Type B pancreatic cell (in vitro differentiated cells): ENCODE results near the gene RELB. TPM values are rescaled to one million over a fixed set of nuclear protein-coding genes. Genes with fewer than 3 reads are reported as not detected.
A peak's percentile ranks its signal among the peaks of the same experiment; 100 is the strongest.

ENCODE experiments used
- DNase-seq: peaks from one replicate; pipeline ENCODE4 v3.0.0; 2021; ENCODE audit warnings: mixed read lengths; ENCODE audit not compliant: unreplicated experiment; ENCODE audit errors: extremely low spot score
- H3K27ac Mint-ChIP-seq: 2 replicates; pipeline ENCODE4 v1.8.0; 2021; ENCODE audit warnings: mild to moderate bottlenecking, mixed read lengths
- H3K27me3 Mint-ChIP-seq: 2 replicates; pipeline ENCODE4 v1.8.0; 2021; ENCODE audit warnings: mixed read lengths
- H3K36me3 Mint-ChIP-seq: 2 replicates; pipeline ENCODE4 v1.8.0; 2021; ENCODE audit warnings: mixed read lengths
- H3K4me1 Mint-ChIP-seq: one replicate; pipeline ENCODE4 v1.8.0; 2021; ENCODE audit warnings: mixed read lengths; ENCODE audit not compliant: unreplicated experiment
- H3K4me3 Mint-ChIP-seq: 2 replicates; pipeline ENCODE4 v1.8.0; 2021; ENCODE audit warnings: mild to moderate bottlenecking, mixed read lengths
- H3K9me3 Mint-ChIP-seq: 2 replicates; pipeline ENCODE4 v1.8.0; 2021; ENCODE audit warnings: mixed read lengths
- total RNA-seq: library from RNA; stranded (reverse); gene quantifications from 2 replicates; pipeline ENCODE4 v1.2.1, GENCODE V29; 2021; ENCODE audit warnings: low replicate concordance
- TF ChIP-seq, protein P1 (sequence below): fragments of 200-600 bp; sonication (generic); conservative IDR thresholded peaks from 2 replicates; pipeline ENCODE4 v1.5.0; 2021; ENCODE audit warnings: antibody characterized with exemption, mild to moderate bottlenecking

The RELB gene
- total RNA-seq, 1 donor from 2014 or later = 6.9 TPM

- peaks cover 6% of the 10 kb centered on the region for H3K36me3 Mint-ChIP-seq
- no peak overlapping the region for H3K4me3 Mint-ChIP-seq
- no peaks in the 10 kb centered on the region for H3K27me3 Mint-ChIP-seq
- DNase-seq = no peak
- TF ChIP-seq, protein P1, sequence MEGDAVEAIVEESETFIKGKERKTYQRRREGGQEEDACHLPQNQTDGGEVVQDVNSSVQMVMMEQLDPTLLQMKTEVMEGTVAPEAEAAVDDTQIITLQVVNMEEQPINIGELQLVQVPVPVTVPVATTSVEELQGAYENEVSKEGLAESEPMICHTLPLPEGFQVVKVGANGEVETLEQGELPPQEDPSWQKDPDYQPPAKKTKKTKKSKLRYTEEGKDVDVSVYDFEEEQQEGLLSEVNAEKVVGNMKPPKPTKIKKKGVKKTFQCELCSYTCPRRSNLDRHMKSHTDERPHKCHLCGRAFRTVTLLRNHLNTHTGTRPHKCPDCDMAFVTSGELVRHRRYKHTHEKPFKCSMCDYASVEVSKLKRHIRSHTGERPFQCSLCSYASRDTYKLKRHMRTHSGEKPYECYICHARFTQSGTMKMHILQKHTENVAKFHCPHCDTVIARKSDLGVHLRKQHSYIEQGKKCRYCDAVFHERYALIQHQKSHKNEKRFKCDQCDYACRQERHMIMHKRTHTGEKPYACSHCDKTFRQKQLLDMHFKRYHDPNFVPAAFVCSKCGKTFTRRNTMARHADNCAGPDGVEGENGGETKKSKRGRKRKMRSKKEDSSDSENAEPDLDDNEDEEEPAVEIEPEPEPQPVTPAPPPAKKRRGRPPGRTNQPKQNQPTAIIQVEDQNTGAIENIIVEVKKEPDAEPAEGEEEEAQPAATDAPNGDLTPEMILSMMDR = no peak
- no peak overlapping the region for H3K27ac Mint-ChIP-seq
- no peaks in the 10 kb centered on the region for H3K4me1 Mint-ChIP-seq
- no peaks in the 10 kb centered on the region for H3K9me3 Mint-ChIP-seq
These were observed 29.6 kb downstream of the RELB start for GRCh38 chr19:45030825-45031224.

DNA sequence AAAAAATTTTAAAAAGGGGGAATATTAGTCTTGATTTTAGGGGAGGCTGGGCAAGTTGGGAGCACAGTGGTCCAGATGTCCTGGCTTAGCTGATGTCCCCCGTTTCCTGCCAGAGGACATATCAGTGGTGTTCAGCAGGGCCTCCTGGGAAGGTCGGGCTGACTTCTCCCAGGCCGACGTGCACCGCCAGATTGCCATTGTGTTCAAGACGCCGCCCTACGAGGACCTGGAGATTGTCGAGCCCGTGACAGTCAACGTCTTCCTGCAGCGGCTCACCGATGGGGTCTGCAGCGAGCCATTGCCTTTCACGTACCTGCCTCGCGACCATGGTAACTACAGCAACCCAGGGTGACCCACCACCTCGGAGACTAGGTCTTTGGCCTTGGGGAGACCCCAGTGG lies 31.2 kb downstream of the RELB start:
- Mint-ChIP-seq H3K4me1 (no peaks in the 10 kb centered on the region), H3K36me3 (peaks cover 6% of the 10 kb centered on the region), H3K27me3 (no peaks in the 10 kb centered on the region), H3K9me3 (no peaks in the 10 kb centered on the region), H3K27ac (no peak overlapping the region), H3K4me3 (no peak overlapping the region)
- TF ChIP-seq, protein P1 = no peak
- DNase-seq = no peak

GRCh38 chr19:45035755-45036154 lies 34.5 kb downstream of the RELB start:
- no peaks in the 10 kb centered on the region for H3K9me3 Mint-ChIP-seq
- DNase-seq = no peak
- H3K36me3 Mint-ChIP-seq = peaks cover 12% of the 10 kb centered on the region
- H3K4me1 Mint-ChIP-seq = peaks cover 12% of the 10 kb centered on the region
- TF ChIP-seq, protein P1 = no peak
- no peaks in the 10 kb centered on the region for H3K27me3 Mint-ChIP-seq
- H3K27ac Mint-ChIP-seq = no peak overlapping the region
- no peak overlapping the region for H3K4me3 Mint-ChIP-seq

GRCh38 chr19:45037393-45038169 lies 36.3 kb downstream of the RELB start:
- peak overlapping the region; percentile 34 for H3K4me3 Mint-ChIP-seq

GRCh38 chr19:45038931-45039893 lies 37.9 kb downstream of the RELB start, which contains the start of gene CLASRP:
Gene CLASRP, plus strand, starts transcription at chr19:45039045. Its CDS starts 1,168 bp downstream, at chr19:45040213.
- peak; percentile 91 for DNase-seq
- peak within 1 kb of the TSS; percentile 97 for H3K27ac Mint-ChIP-seq
- TF ChIP-seq, protein P1 = no peak
- peaks cover 14% of the 10 kb centered on the region for H3K36me3 Mint-ChIP-seq
- H3K4me3 Mint-ChIP-seq = peak within 1 kb of the TSS; percentile 97
- no peaks in the 10 kb centered on the region for H3K9me3 Mint-ChIP-seq
- H3K27me3 Mint-ChIP-seq = no peaks in the 10 kb centered on the region
- peaks cover 18% of the 10 kb centered on the region for H3K4me1 Mint-ChIP-seq

More at GRCh38 chr19:45037393-45038169, 36.3 kb downstream of the RELB start:
- no peak overlapping the region for H3K27ac Mint-ChIP-seq
- TF ChIP-seq, protein P1 = no peak
- H3K36me3 Mint-ChIP-seq = peaks cover 17% of the 10 kb centered on the region
- peaks cover 18% of the 10 kb centered on the region for H3K4me1 Mint-ChIP-seq
- no peaks in the 10 kb centered on the region for H3K9me3 Mint-ChIP-seq
- DNase-seq = no peak
- no peaks in the 10 kb centered on the region for H3K27me3 Mint-ChIP-seq
